Right atrium auricular region (tissue), 2 donors: ENCODE data around the gene CCDC194. TPM values are rescaled to one million over a fixed set of nuclear protein-coding genes. Genes with fewer than 3 reads are reported as not detected.

Experiments used
- DNase-seq: peaks from one replicate; pipeline ENCODE4 v3.0.0-alpha.2; 2019; ENCODE audit warnings: low spot score
- H3K27ac ChIP-seq, 2 donors: fragments of 200-600 bp; sonication (generic); 1 replicate in 1 of 2; 2 replicates in 1 of 2; pipeline ENCODE4 v1.5.1; 2016 to 2019
- H3K27me3 ChIP-seq, 2 donors: fragments of 200-600 bp; sonication (generic); one replicate each; pipeline versions ENCODE4 v1.5.1 to v1.6.0; 2017 to 2019
- H3K36me3 ChIP-seq: fragments of 200-600 bp; sonication (generic); one replicate; pipeline ENCODE4 v1.5.1; 2016
- H3K4me1 ChIP-seq, 2 donors: fragments of 200-600 bp; sonication (generic); one replicate each; pipeline versions ENCODE4 v1.5.1 to v1.6.0; 2017 to 2019
- H3K4me3 ChIP-seq, 2 donors: fragments of 200-600 bp; sonication (generic); 1 replicate in 1 of 2; 2 replicates in 1 of 2; pipeline ENCODE4 v1.5.1; 2017 to 2019; ENCODE audit warnings: mild to moderate bottlenecking in 1 of 2, moderate library complexity in 1 of 2
- H3K9me3 ChIP-seq, 2 donors: fragments of 200-600 bp; sonication (generic); one replicate each; pipeline ENCODE4 v1.5.1; 2019
- total RNA-seq, 2 donors: library from RNA; depleted of rRNA; stranded (reverse); fragments of >200 nt; gene quantifications; one replicate each; pipeline ENCODE4 v1.1.0, GENCODE V29; 2016
- TF ChIP-seq, protein P1 (sequence below), 2 donors: fragments of 200-600 bp; sonication (generic); IDR thresholded peaks; one replicate each; pipeline ENCODE4 v1.5.1; 2019; ENCODE audit warnings: antibody characterized with exemption in 2 of 2

Gene CCDC194
- total RNA-seq, 2 donors from 2014 or later, result not detected

DNA sequence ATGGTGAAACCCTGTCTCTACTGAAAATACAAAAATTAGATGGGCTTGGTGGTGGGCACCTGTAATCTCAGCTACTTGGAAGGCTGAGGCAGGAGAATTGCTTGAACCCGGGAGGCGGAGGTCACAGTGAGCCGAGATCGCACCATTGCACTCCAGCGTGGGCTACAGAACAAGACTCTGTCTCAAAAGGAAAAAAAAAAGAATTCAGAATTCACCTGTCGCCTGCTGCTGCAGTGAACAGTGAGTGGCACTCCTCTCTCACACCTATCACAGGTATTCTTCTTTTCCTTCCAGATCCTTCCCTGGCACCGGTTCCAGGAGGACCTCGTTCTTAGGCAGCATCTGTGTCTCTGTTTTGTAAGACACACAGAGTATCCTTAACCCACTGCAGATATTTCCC is 20.1 kb upstream of the CCDC194 start:
- Histone ChIP-seq H3K4me3 (no peak overlapping the region), H3K9me3 (no peaks in the 10 kb centered on the region), H3K27ac (no peak overlapping the region), H3K27me3 (no peaks in the 10 kb centered on the region), H3K4me1 (peaks cover 0 to 3% of the 10 kb centered on the region in 2 donors), H3K36me3 (no peaks in the 10 kb centered on the region)
- DNase-seq, result no peak
- TF ChIP-seq, protein P1, sequence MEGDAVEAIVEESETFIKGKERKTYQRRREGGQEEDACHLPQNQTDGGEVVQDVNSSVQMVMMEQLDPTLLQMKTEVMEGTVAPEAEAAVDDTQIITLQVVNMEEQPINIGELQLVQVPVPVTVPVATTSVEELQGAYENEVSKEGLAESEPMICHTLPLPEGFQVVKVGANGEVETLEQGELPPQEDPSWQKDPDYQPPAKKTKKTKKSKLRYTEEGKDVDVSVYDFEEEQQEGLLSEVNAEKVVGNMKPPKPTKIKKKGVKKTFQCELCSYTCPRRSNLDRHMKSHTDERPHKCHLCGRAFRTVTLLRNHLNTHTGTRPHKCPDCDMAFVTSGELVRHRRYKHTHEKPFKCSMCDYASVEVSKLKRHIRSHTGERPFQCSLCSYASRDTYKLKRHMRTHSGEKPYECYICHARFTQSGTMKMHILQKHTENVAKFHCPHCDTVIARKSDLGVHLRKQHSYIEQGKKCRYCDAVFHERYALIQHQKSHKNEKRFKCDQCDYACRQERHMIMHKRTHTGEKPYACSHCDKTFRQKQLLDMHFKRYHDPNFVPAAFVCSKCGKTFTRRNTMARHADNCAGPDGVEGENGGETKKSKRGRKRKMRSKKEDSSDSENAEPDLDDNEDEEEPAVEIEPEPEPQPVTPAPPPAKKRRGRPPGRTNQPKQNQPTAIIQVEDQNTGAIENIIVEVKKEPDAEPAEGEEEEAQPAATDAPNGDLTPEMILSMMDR (IDR thresholded peaks at IDR 0.05), result no peak

DNA sequence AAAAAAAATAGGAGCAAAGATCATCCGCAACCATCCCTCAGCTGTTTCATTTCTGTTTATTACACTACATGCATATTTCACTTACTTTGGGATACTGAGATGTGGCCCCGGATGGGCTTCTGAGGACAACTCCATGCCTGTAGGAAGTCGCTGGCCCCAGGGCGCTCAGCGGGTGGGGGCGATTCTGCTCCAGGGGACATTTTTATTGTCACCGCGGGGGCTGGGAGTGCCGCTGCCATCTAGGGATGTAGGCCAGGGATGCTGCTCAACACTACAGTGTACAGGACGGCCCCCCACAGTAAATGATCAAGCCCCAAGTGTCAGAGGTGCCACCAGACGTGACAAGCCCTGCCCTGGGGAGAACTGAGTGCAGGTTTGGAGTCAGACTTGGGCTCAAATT is 17.8 kb upstream of the CCDC194 start:
- no peak overlapping the region for H3K27ac ChIP-seq
- H3K4me1 ChIP-seq, result peaks cover 0 to under 1% of the 10 kb centered on the region in 2 donors
- no peaks in the 10 kb centered on the region for H3K36me3 ChIP-seq
- no peaks in the 10 kb centered on the region for H3K27me3 ChIP-seq
- no peak overlapping the region for H3K4me3 ChIP-seq
- no peaks in the 10 kb centered on the region for H3K9me3 ChIP-seq
- no peak for DNase-seq
- TF ChIP-seq, protein P1 (IDR thresholded peaks at IDR 0.05), result no peak

DNA sequence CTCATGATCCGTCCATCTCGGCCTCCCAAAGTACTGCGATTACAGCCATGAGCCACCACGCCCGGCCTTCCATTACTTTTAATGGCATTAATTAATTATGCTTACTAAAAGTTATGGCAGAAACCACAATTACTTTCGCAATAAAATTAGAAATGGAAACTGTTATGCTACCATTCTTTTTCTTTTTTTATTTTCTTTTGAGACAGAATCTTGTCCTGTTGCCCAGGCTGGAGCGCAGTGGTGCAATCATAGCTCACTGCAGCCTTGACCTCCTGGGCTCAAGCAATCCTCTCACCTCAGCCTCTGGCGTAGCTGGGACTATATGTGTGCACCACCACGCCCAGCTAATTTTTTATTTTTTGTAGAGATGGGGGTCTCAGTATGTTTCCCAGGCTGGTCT is 16.0 kb upstream of the CCDC194 start:
- Histone ChIP-seq H3K9me3 (no peaks in the 10 kb centered on the region), H3K27me3 (no peaks in the 10 kb centered on the region), H3K27ac (no peak overlapping the region), H3K4me3 (no peak overlapping the region), H3K4me1 (peaks cover 0 to 11% of the 10 kb centered on the region in 2 donors), H3K36me3 (no peaks in the 10 kb centered on the region)
- no peak for DNase-seq
- TF ChIP-seq, protein P1 (IDR thresholded peaks at IDR 0.05), result no peak

DNA sequence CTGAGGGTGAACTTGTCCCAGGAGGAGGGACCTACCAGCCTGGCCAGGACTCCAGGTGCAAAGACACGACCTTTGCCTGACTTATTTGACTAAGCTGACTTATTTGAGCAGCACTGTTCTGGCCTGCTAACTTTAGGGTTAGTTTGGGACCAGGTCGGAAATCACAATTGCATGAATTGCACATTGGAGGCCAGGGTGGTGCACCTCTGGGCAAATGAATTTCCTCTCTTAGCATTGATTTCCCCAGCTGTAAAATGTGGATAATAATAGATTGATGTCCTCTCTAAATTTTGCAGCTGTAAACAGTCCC is 12.8 kb upstream of the CCDC194 start:
- no peaks in the 10 kb centered on the region for H3K27me3 ChIP-seq
- peaks cover 0 to 33% of the 10 kb centered on the region in 2 donors for H3K4me1 ChIP-seq
- TF ChIP-seq, protein P1 (IDR thresholded peaks at IDR 0.05), result no peak
- no peaks in the 10 kb centered on the region for H3K36me3 ChIP-seq
- no peak for DNase-seq
- H3K4me3 ChIP-seq, result peak overlapping the region in 1 of 2 donors; percentile 54
- no peaks in the 10 kb centered on the region for H3K9me3 ChIP-seq
- H3K27ac ChIP-seq, result peak overlapping the region; percentile 79 to 87

DNA sequence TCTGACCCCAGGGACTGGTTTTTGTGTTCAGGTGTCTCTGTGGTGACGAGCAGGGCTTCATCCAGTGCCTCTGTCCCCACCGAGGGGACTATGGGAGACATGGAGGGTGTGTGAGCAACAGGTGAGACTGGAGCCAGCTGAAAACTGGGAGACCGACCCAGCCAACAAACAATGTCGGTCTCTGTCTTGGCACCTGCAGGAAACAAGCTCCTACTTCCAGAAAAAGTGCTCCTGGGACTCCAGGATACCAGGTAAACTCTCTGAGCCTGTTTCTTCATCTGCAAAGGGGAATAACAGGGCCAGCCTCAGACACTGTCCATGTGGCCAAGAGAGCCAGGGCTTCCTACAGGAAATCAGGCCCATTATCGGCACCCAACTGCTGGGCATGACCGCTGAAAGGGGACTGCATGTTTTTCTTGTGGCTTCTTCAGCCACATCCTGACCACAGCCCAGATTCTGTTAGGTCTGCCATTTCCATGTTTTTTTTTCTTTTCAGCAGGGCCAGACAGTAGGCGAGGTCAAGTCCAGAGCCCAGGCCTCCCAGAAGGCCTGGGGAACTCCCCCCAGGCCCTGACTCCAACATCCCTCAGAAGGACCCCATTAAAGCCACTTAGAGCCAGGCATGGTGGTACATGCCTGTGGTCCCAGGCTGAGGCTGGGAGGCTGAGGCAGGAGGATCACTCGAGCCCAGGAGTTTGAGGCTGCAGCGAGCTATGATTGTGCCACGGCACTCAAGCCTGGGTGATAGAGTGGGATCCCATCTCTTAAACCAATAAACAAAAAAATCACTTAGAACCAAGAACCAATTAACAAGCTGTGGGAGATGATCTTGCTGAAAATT is 12.3 kb upstream of the CCDC194 start:
- no peaks in the 10 kb centered on the region for H3K36me3 ChIP-seq
- peaks cover 0 to 33% of the 10 kb centered on the region in 2 donors for H3K4me1 ChIP-seq
- TF ChIP-seq, protein P1 (IDR thresholded peaks at IDR 0.05), result no peak
- H3K9me3 ChIP-seq, result no peaks in the 10 kb centered on the region
- peak overlapping the region; percentile 79 to 87 for H3K27ac ChIP-seq
- no peak for DNase-seq
- H3K27me3 ChIP-seq, result no peaks in the 10 kb centered on the region
- peak overlapping the region; percentile 17 to 54 for H3K4me3 ChIP-seq
